Smooth muscle cell (in vitro differentiated cells): ENCODE results near the gene MLLT3. TPM values are rescaled to one million over a fixed set of nuclear protein-coding genes. Genes with fewer than 3 reads are reported as not detected.

Experiments
- DNase-seq: peaks from one replicate; lab custom pipeline; 2025; ENCODE audit not compliant: unreplicated experiment; lab: John Stamatoyannopoulos, UW
- H2AFZ ChIP-seq: fragments of 200-600 bp; sonication (generic); 2 replicates; pipeline ENCODE4 v1.6.0; 2016; ENCODE audit warnings: antibody characterized with exemption, low read depth, mild to moderate bottlenecking
- H3F3A ChIP-seq: fragments of 200-600 bp; sonication (generic); 2 replicates; pipeline ENCODE4 v1.6.0; 2017; ENCODE audit warnings: antibody characterized with exemption, low read depth
- H3K27ac ChIP-seq: fragments of 200-600 bp; sonication (generic); 2 replicates; pipeline ENCODE4 v1.5.1; 2016; ENCODE audit warnings: low read depth, mild to moderate bottlenecking
- H3K27me3 ChIP-seq: fragments of 200-600 bp; sonication (generic); 2 replicates; pipeline ENCODE4 v1.6.1; 2016; ENCODE audit warnings: low read depth, mild to moderate bottlenecking
- H3K36me3 ChIP-seq: fragments of 200-600 bp; sonication (generic); 2 replicates; pipeline ENCODE4 v1.5.1; 2016; ENCODE audit warnings: low read depth
- H3K4me1 ChIP-seq: fragments of 200-600 bp; sonication (generic); 2 replicates; pipeline ENCODE4 v1.5.1; 2016; ENCODE audit warnings: low read depth
- H3K4me2 ChIP-seq: fragments of 200-600 bp; sonication (generic); 2 replicates; pipeline ENCODE4 v1.6.0; 2016; ENCODE audit warnings: mild to moderate bottlenecking
- H3K4me3 ChIP-seq: fragments of 200-600 bp; sonication (generic); 2 replicates; pipeline ENCODE4 v1.5.1; 2016; ENCODE audit warnings: mild to moderate bottlenecking
- H3K79me2 ChIP-seq: fragments of 200-600 bp; sonication (generic); 2 replicates; pipeline ENCODE4 v1.6.0; 2016; ENCODE audit warnings: low read depth, mild to moderate bottlenecking
- H3K9ac ChIP-seq: fragments of 200-600 bp; sonication (generic); 2 replicates; pipeline ENCODE4 v1.6.0; 2016; ENCODE audit warnings: low read depth
- H3K9me3 ChIP-seq: fragments of 200-600 bp; sonication (generic); replicated peaks from 2 replicates; pipeline ENCODE4 v1.5.1; 2016; ENCODE audit warnings: low read depth
- H4K20me1 ChIP-seq: fragments of 200-600 bp; sonication (generic); 2 replicates; pipeline ENCODE4 v1.6.0; 2016; ENCODE audit warnings: low read depth
- CTCF ChIP-seq: fragments of 200-600 bp; sonication (generic); IDR thresholded peaks from 2 replicates; pipeline ENCODE4 v1.5.1; 2017; ENCODE audit warnings: borderline replicate concordance, mild to moderate bottlenecking, antibody characterized with exemption; ENCODE audit not compliant: insufficient read depth, poor library complexity, severe bottlenecking
- WGBS: methylation state at CpG from one replicate; pipeline ENCODE4 v1.1.7; 2016; ENCODE audit warnings: low lambda C conversion rate; 5-methylcytosine and 5-hydroxymethylcytosine counted together
- polyA plus RNA-seq: library from polyadenylated mRNA; unstranded; fragments of >200 nt; fragmentation: Nextera tagmentation; extraction: Ambion mirVana; gene quantifications from 2 replicates; pipeline ENCODE4 v1.2.1, GENCODE V29; 2016
- total RNA-seq: library from RNA; depleted of rRNA; stranded (reverse); fragments of >200 nt; gene quantifications from 2 replicates; pipeline ENCODE4 v1.2.3, GENCODE V29; 2014

Gene MLLT3
- total and polyA plus RNA-seq, 2 experiments from 2014 or later: 21.9 to 29.9 TPM

GRCh38 chr9:20441711-20442423 is 180.4 kb downstream of the MLLT3 start:
- no peaks in the 10 kb centered on the region for H3K27me3 ChIP-seq
- H3K36me3 ChIP-seq: no peaks in the 10 kb centered on the region
- H3K9ac ChIP-seq: no peak overlapping the region
- H3K9me3 ChIP-seq: no peaks in the 10 kb centered on the region
- H3F3A ChIP-seq: no peaks in the 10 kb centered on the region
- no peak for DNase-seq
- 87% methylated on average over 4 of the region's 4 CpGs for WGBS
- H3K4me1 ChIP-seq: peaks cover 9% of the 10 kb centered on the region
- H3K27ac ChIP-seq: no peak overlapping the region
- H3K4me3 ChIP-seq: no peak overlapping the region
- H2AFZ ChIP-seq: no peak overlapping the region
- peaks cover 60% of the 10 kb centered on the region for H3K79me2 ChIP-seq
- H4K20me1 ChIP-seq: peaks cover 8% of the 10 kb centered on the region
- TF ChIP-seq CTCF: no peak
- H3K4me2 ChIP-seq: no peak overlapping the region

GRCh38 chr9:20441166-20441565 is 181.1 kb downstream of the MLLT3 start:
- Histone ChIP-seq H3K9me3 (no peaks in the 10 kb centered on the region), H3F3A (no peaks in the 10 kb centered on the region), H3K27me3 (no peaks in the 10 kb centered on the region), H3K36me3 (no peaks in the 10 kb centered on the region), H3K4me2 (no peak overlapping the region), H3K4me3 (no peak overlapping the region), H3K4me1 (peaks cover 9% of the 10 kb centered on the region), H2AFZ (no peak overlapping the region), H3K9ac (no peak overlapping the region), H3K79me2 (peaks cover 54% of the 10 kb centered on the region), H4K20me1 (peaks cover 11% of the 10 kb centered on the region), H3K27ac (no peak overlapping the region)
- no peak for TF ChIP-seq CTCF
- DNase-seq: no peak
- WGBS: 91% methylated on average over 4 of the region's 4 CpGs

GRCh38 chr9:20437476-20437875 is 184.8 kb downstream of the MLLT3 start:
- Histone ChIP-seq H3K36me3 (no peaks in the 10 kb centered on the region), H3K79me2 (peaks cover 51% of the 10 kb centered on the region), H2AFZ (no peak overlapping the region), H3K27ac (peak overlapping the region; percentile 40), H4K20me1 (peaks cover 27% of the 10 kb centered on the region), H3K4me1 (peaks cover 9% of the 10 kb centered on the region), H3F3A (no peaks in the 10 kb centered on the region), H3K4me3 (no peak overlapping the region), H3K9me3 (no peaks in the 10 kb centered on the region), H3K27me3 (no peaks in the 10 kb centered on the region), H3K9ac (no peak overlapping the region), H3K4me2 (peak overlapping the region; percentile 24)
- no peak for TF ChIP-seq CTCF
- 64% methylated on average over 2 of the region's 2 CpGs for WGBS
- no peak for DNase-seq

GRCh38 chr9:20436476-20437195 is 185.7 kb downstream of the MLLT3 start:
- DNase-seq: no peak
- no peaks in the 10 kb centered on the region for H3F3A ChIP-seq
- WGBS: 95% methylated on average over 1 of the region's 1 CpG
- no peak overlapping the region for H3K4me3 ChIP-seq
- peaks cover 52% of the 10 kb centered on the region for H3K79me2 ChIP-seq
- H3K9ac ChIP-seq: no peak overlapping the region
- TF ChIP-seq CTCF: no peak
- H3K4me1 ChIP-seq: peaks cover 9% of the 10 kb centered on the region
- no peaks in the 10 kb centered on the region for H3K27me3 ChIP-seq
- no peaks in the 10 kb centered on the region for H3K9me3 ChIP-seq
- H4K20me1 ChIP-seq: peaks cover 29% of the 10 kb centered on the region
- H3K27ac ChIP-seq: no peak overlapping the region
- no peaks in the 10 kb centered on the region for H3K36me3 ChIP-seq
- no peak overlapping the region for H2AFZ ChIP-seq
- no peak overlapping the region for H3K4me2 ChIP-seq
